Sigmoid colon (tissue), 7 donors: ENCODE results near the gene SORBS1. TPM values are rescaled to one million over a fixed set of nuclear protein-coding genes. Genes with fewer than 3 reads are reported as not detected.
A peak's percentile ranks its signal among the peaks of the same experiment; 100 is the strongest.

Experiments used
- DNase-seq: peaks from one replicate; pipeline ENCODE4 v3.0.0-alpha.2; 2019
- H3K27ac ChIP-seq, 4 donors: fragments of 200-600 bp; sonication (generic); one replicate each; pipeline ENCODE4 v1.5.1; 2016 to 2019; ENCODE audit warnings: mild to moderate bottlenecking in 1 of 4
- H3K27me3 ChIP-seq, 3 donors: fragments of 200-600 bp; sonication (generic); one replicate each; pipeline ENCODE4 v1.5.1; 2019; ENCODE audit warnings: mild to moderate bottlenecking in 1 of 3
- H3K36me3 ChIP-seq, 4 donors: fragments of 200-600 bp; sonication (generic); one replicate each; pipeline ENCODE4 v1.5.1; 2016 to 2019
- H3K4me1 ChIP-seq, 4 donors: fragments of 200-600 bp; sonication (generic); one replicate each; pipeline ENCODE4 v1.5.1; 2017 to 2019
- H3K4me3 ChIP-seq, 4 donors: fragments of 200-600 bp; sonication (generic); one replicate each; pipeline ENCODE4 v1.5.1; 2017 to 2019; ENCODE audit warnings: mild to moderate bottlenecking in 2 of 4, moderate library complexity in 1 of 4
- H3K9me3 ChIP-seq, 4 donors: fragments of 200-600 bp in 3 of 4; sonication (generic) in 3 of 4; one replicate each; pipeline versions ENCODE4 v1.5.1 to v1.6.1; 2013 to 2019
- EP300 ChIP-seq, 4 donors: sonication (generic); formaldehyde crosslinking; IDR thresholded peaks; one replicate each; pipeline ENCODE4 v1.6.1; 2017; ENCODE audit warnings: antibody characterized with exemption in 4 of 4
- POLR2A ChIP-seq, 2 donors: fragments of 450-650 bp; IDR thresholded peaks; one replicate each; pipeline ENCODE4 v1.6.1; 2016; ENCODE audit warnings: antibody characterized with exemption in 2 of 2, mild to moderate bottlenecking in 2 of 2, moderate library complexity in 2 of 2
- POLR2AphosphoS5 ChIP-seq, 4 donors: sonication (generic); formaldehyde crosslinking; IDR thresholded peaks; one replicate each; pipeline ENCODE4 v1.6.1; 2017; ENCODE audit warnings: antibody characterized with exemption in 4 of 4
- WGBS, 2 donors: extraction: QIAGEN DNeasy Blood & Tissue Kit; methylation state at CpG; one replicate each; pipeline ENCODE4 v1.1.7; 2013; 5-methylcytosine and 5-hydroxymethylcytosine counted together
- intact Hi-C: fragments of 100-400 bp; cut with DNase I; formaldehyde crosslinking; loops from one replicate; pipeline ENCODE4 v1.15.1; 2023
- polyA plus RNA-seq, 3 donors: library from polyadenylated mRNA; stranded (reverse); fragments of 200-250 nt; gene quantifications; one replicate each; pipeline ENCODE4 v1.2.3, GENCODE V29; 2013
- total RNA-seq, 4 donors: library from RNA; depleted of rRNA; stranded (reverse); fragments of >200 nt; gene quantifications; one replicate each; pipeline ENCODE4 v1.1.0, GENCODE V29; 2016
- TF ChIP-seq, protein P1 (sequence below), 4 experiments: fragments of 450-650 bp in 3 of 4; fragments of 200-600 bp in 1 of 4; IDR thresholded peaks; one replicate each; pipeline ENCODE4 v1.5.1; 2016 to 2019; ENCODE audit warnings: antibody characterized with exemption in 4 of 4, mild to moderate bottlenecking in 3 of 4, moderate library complexity in 2 of 4
- donor health status: healthy with polysubstance abuse.
- donor health status: Bipolar disorder and iron deficiency.
- donor health status: healthy.

The SORBS1 gene
- total and polyA plus RNA-seq, 7 donors: 8.1 to 1,403 (median 664) TPM

DNA sequence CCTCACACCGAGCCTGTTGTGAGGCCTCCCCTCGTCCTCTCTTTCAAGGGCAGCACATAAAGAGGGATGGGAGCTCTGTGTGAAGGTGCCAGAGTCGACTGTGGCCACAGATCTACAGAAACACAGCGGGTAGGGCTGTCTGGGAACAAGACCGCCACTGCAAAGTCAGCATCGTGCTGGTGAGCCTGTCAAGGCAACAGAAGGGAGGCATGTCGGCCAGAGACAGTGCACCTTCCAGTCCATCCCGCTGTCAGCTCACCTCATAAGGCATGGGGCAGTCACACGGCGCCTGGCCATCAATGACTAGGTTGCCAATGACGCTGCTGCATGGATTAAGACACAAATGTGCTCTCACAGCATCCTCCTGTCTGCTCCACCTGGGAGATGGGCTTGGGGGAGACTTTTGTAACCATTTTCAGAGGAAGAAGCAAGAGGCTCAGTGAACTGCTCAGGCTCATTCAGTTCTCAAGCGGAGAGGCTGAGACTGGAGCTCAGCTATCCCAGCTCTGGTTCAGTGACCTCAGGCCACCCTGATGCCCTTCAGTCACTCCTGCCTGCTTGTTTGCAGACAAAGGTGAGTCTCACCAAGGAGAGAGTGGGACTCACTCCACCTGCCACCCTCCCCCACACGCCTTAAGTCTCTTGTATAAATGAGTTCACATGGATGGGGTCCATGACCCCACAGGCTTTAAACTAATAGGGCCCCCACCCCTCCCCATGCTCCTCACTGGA is 125.5 kb downstream of the SORBS1 start:
- TF ChIP-seq POLR2A (IDR thresholded peaks at IDR 0.05) (no peak), POLR2AphosphoS5 (IDR thresholded peaks at IDR 0.05) (peak in 1 of 4 donors; percentile 35)
- TF ChIP-seq, protein P1, sequence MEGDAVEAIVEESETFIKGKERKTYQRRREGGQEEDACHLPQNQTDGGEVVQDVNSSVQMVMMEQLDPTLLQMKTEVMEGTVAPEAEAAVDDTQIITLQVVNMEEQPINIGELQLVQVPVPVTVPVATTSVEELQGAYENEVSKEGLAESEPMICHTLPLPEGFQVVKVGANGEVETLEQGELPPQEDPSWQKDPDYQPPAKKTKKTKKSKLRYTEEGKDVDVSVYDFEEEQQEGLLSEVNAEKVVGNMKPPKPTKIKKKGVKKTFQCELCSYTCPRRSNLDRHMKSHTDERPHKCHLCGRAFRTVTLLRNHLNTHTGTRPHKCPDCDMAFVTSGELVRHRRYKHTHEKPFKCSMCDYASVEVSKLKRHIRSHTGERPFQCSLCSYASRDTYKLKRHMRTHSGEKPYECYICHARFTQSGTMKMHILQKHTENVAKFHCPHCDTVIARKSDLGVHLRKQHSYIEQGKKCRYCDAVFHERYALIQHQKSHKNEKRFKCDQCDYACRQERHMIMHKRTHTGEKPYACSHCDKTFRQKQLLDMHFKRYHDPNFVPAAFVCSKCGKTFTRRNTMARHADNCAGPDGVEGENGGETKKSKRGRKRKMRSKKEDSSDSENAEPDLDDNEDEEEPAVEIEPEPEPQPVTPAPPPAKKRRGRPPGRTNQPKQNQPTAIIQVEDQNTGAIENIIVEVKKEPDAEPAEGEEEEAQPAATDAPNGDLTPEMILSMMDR (IDR thresholded peaks at IDR 0.05): no peak
- Histone ChIP-seq H3K4me1 (peaks cover 0 to 100% (median 98%) of the 10 kb centered on the region in 4 donors), H3K4me3 (no peak overlapping the region), H3K27ac (peak overlapping the region; percentile 84 to 98 (median 90)), H3K27me3 (no peaks in the 10 kb centered on the region), H3K36me3 (peaks cover 6 to 91% (median 21%) of the 10 kb centered on the region in 4 donors), H3K9me3 (no peaks in the 10 kb centered on the region)
- intact Hi-C loops: no loop called here
- DNase-seq: no peak
- WGBS, 2 donors: 93 to 94% methylated on average over 13 of the region's 13 CpGs

DNA sequence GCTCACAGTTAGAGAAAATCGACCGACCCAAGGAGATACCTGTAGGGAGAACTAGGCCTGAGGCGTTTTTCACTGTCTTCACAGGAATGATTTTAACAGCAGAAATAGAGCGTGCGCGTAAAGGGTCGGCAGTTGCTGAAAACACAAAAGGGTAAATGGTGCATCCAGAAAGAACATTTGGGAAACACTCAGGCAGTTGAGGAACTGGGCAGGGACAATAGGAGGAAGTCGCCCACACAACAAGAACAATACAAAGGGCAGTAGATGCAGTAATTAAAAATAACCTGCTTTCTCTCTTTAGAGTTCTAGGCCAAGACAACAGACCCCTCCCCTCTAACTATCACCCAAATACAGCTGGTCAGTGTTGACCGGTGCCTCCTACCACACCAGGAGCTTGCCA is 126.6 kb downstream of the SORBS1 start:
- H3K4me1 ChIP-seq: peaks cover 0 to 99% (median 97%) of the 10 kb centered on the region in 4 donors
- H3K36me3 ChIP-seq: peaks cover 6 to 91% (median 22%) of the 10 kb centered on the region in 4 donors
- peak overlapping the region; percentile 84 to 98 (median 90) for H3K27ac ChIP-seq

DNA sequence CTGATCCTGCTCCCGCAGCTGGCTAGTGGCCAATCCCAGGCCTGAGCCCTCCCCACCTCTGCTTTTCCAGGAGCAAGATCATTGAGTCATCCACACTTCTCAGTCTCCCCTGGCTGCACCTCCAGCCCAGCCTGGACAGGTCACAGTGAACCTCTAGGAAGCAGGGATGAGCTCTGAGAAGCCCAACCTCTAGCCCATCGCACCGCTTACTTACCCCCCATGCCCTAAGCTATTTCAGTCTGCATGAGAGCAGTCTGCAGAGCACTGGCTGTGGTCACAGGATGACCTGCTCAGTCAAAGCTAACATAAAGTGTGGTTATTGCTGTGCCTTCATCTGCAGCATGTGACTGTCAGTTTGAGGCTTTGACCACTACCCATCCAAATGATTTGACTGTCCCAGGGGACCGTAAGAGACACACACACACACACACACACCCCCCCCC is 129.2 kb downstream of the SORBS1 start:
- DNase-seq: no peak
- intact Hi-C loops: loop anchor here (5.0 kb wide), 1 partner anchor 125 kb away; no protein-coding TSS in a partner anchor
- TF ChIP-seq POLR2A (IDR thresholded peaks at IDR 0.05) (no peak), POLR2AphosphoS5 (IDR thresholded peaks at IDR 0.05) (peak in 2 of 4 donors; percentile 10 to 33)
- WGBS, 2 donors: 82% methylated on average over 4 of the region's 4 CpGs
- Histone ChIP-seq H3K9me3 (no peaks in the 10 kb centered on the region), H3K4me3 (no peak overlapping the region), H3K36me3 (peaks cover 6 to 90% (median 23%) of the 10 kb centered on the region in 4 donors), H3K27me3 (no peaks in the 10 kb centered on the region), H3K27ac (peak overlapping the region; percentile 84 to 98 (median 90)), H3K4me1 (peaks cover 0 to 99% (median 95%) of the 10 kb centered on the region in 4 donors)

More for the DNA sequence above, 126.6 kb downstream of the SORBS1 start:
- 90 to 93% methylated on average over 9 of the region's 9 CpGs for WGBS, 2 donors
- no peak overlapping the region for H3K4me3 ChIP-seq
- TF ChIP-seq EP300 (IDR thresholded peaks at IDR 0.05) (no peak), POLR2AphosphoS5 (IDR thresholded peaks at IDR 0.05) (no peak), POLR2A (IDR thresholded peaks at IDR 0.05) (no peak)
- TF ChIP-seq, protein P1 (IDR thresholded peaks at IDR 0.05): no peak
- intact Hi-C loops: loop anchor here (5.0 kb wide), 1 partner anchor 123 kb away; no protein-coding TSS in a partner anchor
- no peaks in the 10 kb centered on the region for H3K9me3 ChIP-seq
- no peaks in the 10 kb centered on the region for H3K27me3 ChIP-seq
- DNase-seq: no peak

DNA sequence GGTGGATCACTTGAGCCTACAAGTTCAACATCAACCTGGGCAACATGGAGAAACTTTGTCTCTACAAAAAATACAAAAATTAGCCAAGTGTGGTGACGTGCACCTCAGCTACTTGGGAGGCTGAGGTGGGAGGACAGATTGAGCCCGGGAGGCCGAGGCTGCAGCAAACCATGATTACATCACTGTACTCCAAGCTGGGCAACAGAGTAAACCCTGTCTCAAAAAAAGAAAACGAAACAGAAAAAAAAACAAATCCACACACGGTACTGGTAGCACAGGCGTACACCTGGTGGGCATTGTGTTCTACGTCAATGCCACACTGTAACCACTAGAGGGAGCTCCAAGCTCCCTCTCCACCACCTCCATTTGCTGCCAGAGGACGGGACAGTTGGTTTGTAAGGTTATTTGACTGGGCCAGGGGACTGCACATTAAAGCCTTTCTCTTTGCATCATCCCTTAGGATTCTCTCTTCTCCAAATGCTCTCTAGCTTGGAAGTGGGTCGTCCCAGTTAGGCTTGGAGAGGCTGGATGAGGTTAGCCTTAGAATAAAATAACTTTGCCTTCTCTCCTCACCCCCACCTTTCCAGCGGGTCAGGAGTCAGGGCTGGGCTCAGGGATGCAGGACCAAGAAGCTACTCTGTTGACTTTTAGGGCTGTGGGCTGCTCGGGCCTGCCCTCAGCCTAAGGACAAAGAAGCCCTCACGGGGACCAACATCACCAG is 130.8 kb downstream of the SORBS1 start:
- 26 to 38% methylated on average over 12 of the region's 12 CpGs for WGBS, 2 donors
- intact Hi-C loops: loop anchor here (1.0 to 5.0 kb wide), 2 partner anchors 127 to 171 kb away; no protein-coding TSS in a partner anchor
- no peaks in the 10 kb centered on the region for H3K9me3 ChIP-seq
- H3K36me3 ChIP-seq: peaks cover 0 to 90% (median 24%) of the 10 kb centered on the region in 4 donors
- H3K4me3 ChIP-seq: no peak overlapping the region
- TF ChIP-seq, protein P1 (IDR thresholded peaks at IDR 0.05): peak; percentile 90 to 93 (median 92)
- no peak for TF ChIP-seq POLR2A (IDR thresholded peaks at IDR 0.05)
- TF ChIP-seq POLR2AphosphoS5 (IDR thresholded peaks at IDR 0.05): peak in 3 of 4 donors; percentile 4 to 70 (median 49)
- no peak for TF ChIP-seq EP300 (IDR thresholded peaks at IDR 0.05)
- peaks cover 0 to 97% (median 93%) of the 10 kb centered on the region in 4 donors for H3K4me1 ChIP-seq
- peak overlapping the region; percentile 84 to 98 (median 90) for H3K27ac ChIP-seq
- no peaks in the 10 kb centered on the region for H3K27me3 ChIP-seq
- DNase-seq: peak; percentile 86
